Mesothelial cell of epicardium (in vitro differentiated cells): ENCODE measurements around the gene NFU1. TPM values are rescaled to one million over a fixed set of nuclear protein-coding genes. Genes with fewer than 3 reads are reported as not detected.

Experiments
- DNase-seq, 2 experiments: peaks; one replicate each; pipeline ENCODE4 v3.0.0; 2021; ENCODE audit warnings: low spot score in 2 of 2; ENCODE audit not compliant: unreplicated experiment in 2 of 2
- H3K27ac Mint-ChIP-seq: 2 replicates; pipeline ENCODE4 v1.8.0; 2021; ENCODE audit warnings: mixed read lengths
- H3K27me3 Mint-ChIP-seq: 2 replicates; pipeline ENCODE4 v1.8.0; 2021; ENCODE audit warnings: low read depth, mixed read lengths
- H3K36me3 Mint-ChIP-seq: 2 replicates; pipeline ENCODE4 v1.8.0; 2021; ENCODE audit warnings: mixed read lengths
- H3K4me1 Mint-ChIP-seq: 2 replicates; pipeline ENCODE4 v1.8.0; 2021; ENCODE audit warnings: mixed read lengths
- H3K4me3 Mint-ChIP-seq: 2 replicates; pipeline ENCODE4 v1.8.0; 2021; ENCODE audit warnings: mild to moderate bottlenecking, moderate library complexity, mixed read lengths
- H3K9me3 Mint-ChIP-seq: 2 replicates; pipeline ENCODE4 v1.8.0; 2021; ENCODE audit warnings: mixed read lengths
- CTCF ChIP-seq: fragments of 200-600 bp; sonication (generic); IDR thresholded peaks from one replicate; pipeline ENCODE4 v1.5.0; 2021; ENCODE audit warnings: antibody characterized with exemption; ENCODE audit not compliant: unreplicated experiment
- total RNA-seq: library from RNA; stranded (reverse); gene quantifications from 3 replicates; pipeline ENCODE4 v1.2.1, GENCODE V29; 2021

The NFU1 gene
- total RNA-seq, 1 donor from 2014 or later = 34.7 TPM

- DNase-seq = no peak
- Mint-ChIP-seq H3K4me1 (peaks cover 26% of the 10 kb centered on the region), H3K9me3 (no peaks in the 10 kb centered on the region), H3K4me3 (peak overlapping the region; percentile 94), H3K27me3 (no peaks in the 10 kb centered on the region), H3K27ac (peak overlapping the region; percentile 97), H3K36me3 (peaks cover 2% of the 10 kb centered on the region)
- no peak for TF ChIP-seq CTCF
Measured at GRCh38 chr2:69436596-69436937, 668 bp downstream of the NFU1 start.

- H3K4me1 Mint-ChIP-seq = peaks cover 26% of the 10 kb centered on the region
- H3K9me3 Mint-ChIP-seq = no peaks in the 10 kb centered on the region
- no peak overlapping the region for H3K27ac Mint-ChIP-seq
- no peak for TF ChIP-seq CTCF
- H3K36me3 Mint-ChIP-seq = peaks cover 2% of the 10 kb centered on the region
- DNase-seq = no peak
- no peaks in the 10 kb centered on the region for H3K27me3 Mint-ChIP-seq
- peak overlapping the region; percentile 13 for H3K4me3 Mint-ChIP-seq
Measured at GRCh38 chr2:69434753-69435152, 2.5 kb downstream of the NFU1 start.

- peaks cover 4% of the 10 kb centered on the region for H3K4me1 Mint-ChIP-seq
Measured at GRCh38 chr2:69429491-69430183, 7.6 kb downstream of the NFU1 start.

GRCh38 chr2:69428981-69429380, 8.3 kb downstream of the NFU1 start:
- Mint-ChIP-seq H3K4me3 (no peak overlapping the region), H3K4me1 (no peaks in the 10 kb centered on the region), H3K27ac (no peak overlapping the region), H3K27me3 (no peaks in the 10 kb centered on the region), H3K9me3 (no peaks in the 10 kb centered on the region), H3K36me3 (peaks cover 7% of the 10 kb centered on the region)
- DNase-seq = no peak
- no peak for TF ChIP-seq CTCF

More at GRCh38 chr2:69429491-69430183, 7.6 kb downstream of the NFU1 start:
- Mint-ChIP-seq H3K9me3 (no peaks in the 10 kb centered on the region), H3K4me3 (no peak overlapping the region), H3K27ac (no peak overlapping the region), H3K27me3 (no peaks in the 10 kb centered on the region), H3K36me3 (peaks cover 7% of the 10 kb centered on the region)
- no peak for TF ChIP-seq CTCF
- DNase-seq = no peak

GRCh38 chr2:69424419-69424818, 12.8 kb downstream of the NFU1 start:
- Mint-ChIP-seq H3K27me3 (no peaks in the 10 kb centered on the region), H3K36me3 (peaks cover 18% of the 10 kb centered on the region), H3K4me3 (no peak overlapping the region), H3K9me3 (no peaks in the 10 kb centered on the region), H3K4me1 (no peaks in the 10 kb centered on the region), H3K27ac (no peak overlapping the region)
- no peak for TF ChIP-seq CTCF
- DNase-seq = no peak
